GM19351 (cell line): ENCODE results near the gene TCTA.

Experiments used
- ATAC-seq: cut with Tn5 transposase; IDR thresholded peaks from one replicate; pipeline ENCODE4 v1.9.1; 2021; ENCODE audit warnings: mild to moderate bottlenecking, moderate library complexity; ENCODE audit not compliant: unreplicated experiment

TCTA gene

GRCh38 chr3:49410066-49410845 lies 2.0 kb upstream of the TCTA start:
- ATAC-seq, result no peak

- ATAC-seq, result no peak
These were observed 1.2 kb upstream of the TCTA start for GRCh38 chr3:49410846-49411534.

- peak; percentile 18 for ATAC-seq
These were observed 672 bp upstream of the TCTA start for GRCh38 chr3:49411535-49411967.

GRCh38 chr3:49412632-49413337 lies 562 bp downstream of the TCTA start:
- ATAC-seq, result no peak

GRCh38 chr3:49413338-49413734 lies 1.1 kb downstream of the TCTA start:
- no peak for ATAC-seq

GRCh38 chr3:49414753-49415152 lies 2.5 kb downstream of the TCTA start:
- ATAC-seq, result no peak

- ATAC-seq, result no peak
These were observed 3.8 kb downstream of the TCTA start for GRCh38 chr3:49415931-49416601.

- no peak for ATAC-seq
These were observed 4.6 kb downstream of the TCTA start for GRCh38 chr3:49416867-49417266.

GRCh38 chr3:49417516-49418120 lies 5.4 kb downstream of the TCTA start:
- ATAC-seq, result no peak

GRCh38 chr3:49421890-49422378 lies 9.7 kb downstream of the TCTA start:
- ATAC-seq, result no peak

- no peak for ATAC-seq
These were observed 10.4 kb downstream of the TCTA start, which contains the start of gene AMT for GRCh38 chr3:49422379-49423248. TSS of gene AMT (minus strand) at chr3:49422473. CDS start at chr3:49422450, 23 bp downstream.

GRCh38 chr3:49424816-49425215 lies 12.6 kb downstream of the TCTA start:
- ATAC-seq, result no peak

- ATAC-seq, result no peak
These were observed 15.4 kb downstream of the TCTA start for GRCh38 chr3:49427586-49427985.

GRCh38 chr3:49428752-49429080 lies 16.5 kb downstream of the TCTA start:
- no peak for ATAC-seq

GRCh38 chr3:49434731-49435130 lies 22.5 kb downstream of the TCTA start:
- no peak for ATAC-seq

- ATAC-seq, result no peak
These were observed 33.2 kb downstream of the TCTA start for GRCh38 chr3:49445391-49445790.

- no peak for ATAC-seq
These were observed 41.4 kb downstream of the TCTA start for GRCh38 chr3:49453621-49454020.

- no peak for ATAC-seq
These were observed 42.2 kb downstream of the TCTA start for GRCh38 chr3:49454458-49454857.

GRCh38 chr3:49454898-49455681 lies 42.9 kb downstream of the TCTA start:
- ATAC-seq, result no peak
